Sigmoid colon (tissue), 3 donors: Measurements from ENCODE around the gene CAPRIN2.

Experiments used
- CTCF ChIP-seq, 4 experiments: fragments of 450-650 bp in 3 of 4; fragments of 200-600 bp in 1 of 4; IDR thresholded peaks; one replicate each; pipeline ENCODE4 v1.5.1; 2016 to 2019; ENCODE audit warnings: antibody characterized with exemption in 4 of 4, mild to moderate bottlenecking in 3 of 4, moderate library complexity in 2 of 4
- POLR2A ChIP-seq, 2 donors: fragments of 450-650 bp; IDR thresholded peaks; one replicate each; pipeline ENCODE4 v1.6.1; 2016; ENCODE audit warnings: antibody characterized with exemption in 2 of 2, mild to moderate bottlenecking in 2 of 2, moderate library complexity in 2 of 2

- TF ChIP-seq CTCF (IDR thresholded peaks at IDR 0.05) (no peak), POLR2A (IDR thresholded peaks at IDR 0.05) (no peak)
These were observed 628 bp upstream of the CAPRIN2 start for GRCh38 chr12:30755395-30755762.
